Measurements from ENCODE around the gene ZBED2.

ZBED2 gene

DNA sequence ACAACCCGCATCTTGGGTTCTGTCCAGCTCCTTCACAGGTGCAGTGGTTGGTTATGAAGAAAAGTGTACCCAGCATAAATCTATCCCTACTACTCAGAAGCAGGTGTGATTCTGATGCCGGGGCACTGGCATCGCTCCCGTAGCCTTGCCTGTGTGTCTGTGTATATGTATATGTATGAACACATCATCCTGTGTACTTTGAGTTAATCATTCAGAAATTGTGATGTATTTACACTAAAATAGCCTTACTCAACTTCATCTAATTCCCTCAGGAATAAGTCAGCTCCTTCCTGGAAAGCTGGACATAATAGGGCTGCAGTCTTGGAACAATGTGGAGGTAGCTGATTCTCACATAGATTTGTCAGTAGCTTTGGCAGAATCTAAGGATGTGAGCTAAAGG is 6.7 kb upstream of the ZBED2 start:
- no peak for DNase-seq

DNA sequence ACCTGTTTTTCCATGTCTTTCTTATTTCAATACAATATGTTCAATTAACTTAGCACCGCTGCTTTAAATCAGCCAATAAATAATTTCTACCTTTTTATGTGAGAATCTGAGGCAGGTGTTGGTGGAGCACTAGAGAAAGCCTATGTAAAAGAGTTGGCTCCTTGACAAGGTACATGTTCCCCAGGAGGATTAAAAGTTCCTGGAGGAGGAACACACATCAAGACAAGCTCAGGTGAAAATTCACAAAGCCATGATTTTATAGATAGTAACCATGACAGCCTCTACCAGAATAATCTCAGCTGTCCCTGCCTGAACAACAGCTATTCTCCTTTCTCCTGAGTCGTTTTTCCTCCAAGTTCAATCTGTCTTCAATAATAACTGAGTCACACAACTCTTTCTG is 3.4 kb upstream of the ZBED2 start:
- no peak for DNase-seq

DNA sequence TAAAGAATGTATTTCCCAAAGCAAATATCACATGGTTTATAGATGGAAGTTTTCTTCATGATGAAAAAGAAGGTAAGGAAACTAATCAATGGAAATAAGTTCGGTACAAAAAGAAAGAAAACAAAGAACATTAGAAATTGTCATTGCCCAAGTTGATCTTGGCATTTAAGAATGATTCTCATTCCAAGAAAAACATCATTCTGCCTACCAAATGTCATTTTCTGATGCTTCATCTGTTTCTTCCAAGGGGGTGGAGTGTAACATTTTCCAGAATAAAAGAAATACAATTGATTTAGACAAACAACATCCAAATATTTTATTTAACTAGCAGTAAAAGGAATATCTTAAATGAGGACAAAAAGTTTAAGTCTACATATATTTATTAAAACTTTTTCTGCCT is 3.0 kb upstream of the ZBED2 start:
- DNase-seq: no peak

DNA sequence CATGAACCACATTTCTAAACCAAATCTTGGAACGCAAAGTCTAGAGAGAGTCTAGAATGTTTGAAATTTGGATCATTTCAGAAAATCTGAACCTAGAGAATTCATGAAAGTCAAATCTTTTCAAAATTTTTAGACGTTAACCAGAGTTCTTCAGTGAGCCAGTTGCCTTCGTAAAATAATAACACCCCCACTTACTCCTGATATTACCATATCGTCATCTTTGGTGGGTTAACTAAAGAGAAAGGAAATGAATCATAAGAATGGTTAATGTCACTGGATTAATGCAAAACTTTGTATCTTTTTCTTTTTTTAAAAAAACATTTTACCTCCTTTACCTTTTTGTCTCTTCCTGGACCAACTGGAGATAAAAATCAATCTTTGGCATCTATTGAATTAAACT is 1.2 kb upstream of the ZBED2 start:
- no peak for DNase-seq

DNA sequence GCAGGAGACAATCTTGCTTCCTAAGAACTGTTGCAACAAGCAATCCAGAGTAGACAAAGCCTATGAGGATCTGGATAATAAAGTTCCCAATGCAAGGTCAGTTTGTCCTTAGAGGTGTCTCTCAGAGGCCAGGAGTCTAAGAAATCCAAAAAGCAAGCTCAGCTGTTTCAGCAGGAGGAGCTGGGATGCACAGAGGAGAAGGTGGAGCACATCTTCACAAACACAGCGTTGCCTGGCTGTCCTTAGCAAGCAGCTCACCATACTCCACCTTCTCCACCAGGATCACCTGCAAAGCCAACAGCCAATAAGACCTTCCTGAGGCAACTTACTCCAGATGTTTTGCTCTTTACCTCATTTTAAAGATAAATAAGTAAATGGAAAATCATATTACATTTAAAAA is 365 bp downstream of the ZBED2 start:
- DNase-seq: no peak

DNA sequence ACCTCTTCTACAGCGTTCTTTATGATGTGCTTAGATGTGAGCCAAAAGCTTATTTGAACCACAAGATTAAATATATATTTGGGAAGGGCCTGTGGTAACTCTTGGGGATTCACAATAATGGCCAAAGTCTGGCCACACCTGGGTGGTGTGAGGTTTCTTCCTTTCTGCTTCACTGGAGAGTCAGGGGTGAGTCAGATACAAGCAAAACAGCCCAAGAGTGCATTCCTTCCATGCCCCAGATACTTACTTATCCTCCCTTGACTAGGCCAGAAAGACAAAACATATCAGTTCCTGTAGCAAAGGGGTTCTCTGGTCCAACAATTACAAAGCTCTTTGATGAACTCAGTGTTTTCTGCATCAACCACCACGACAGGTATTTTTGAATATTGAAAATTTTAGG is 941 bp downstream of the ZBED2 start:
- no peak for DNase-seq

DNA sequence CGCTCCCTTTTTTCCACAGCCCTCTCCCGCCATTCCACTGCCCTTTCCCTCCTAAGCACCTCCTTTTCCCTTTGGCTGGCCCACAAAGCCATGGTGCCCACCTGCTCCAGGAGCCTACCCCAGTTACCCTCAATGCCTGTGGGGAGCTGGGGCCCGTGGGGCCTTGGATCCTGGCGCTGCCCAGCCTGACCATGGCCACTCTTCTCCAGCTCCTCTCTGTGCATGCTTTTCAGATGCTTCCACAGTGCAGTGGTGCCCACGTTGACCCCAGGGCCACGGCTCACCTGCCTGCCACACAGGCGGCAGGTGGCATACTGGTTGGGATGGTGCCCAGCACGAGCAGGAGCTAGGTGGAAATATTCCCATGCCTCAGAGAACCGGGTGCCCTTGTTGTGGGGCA is 1.5 kb downstream of the ZBED2 start:
- no peak for DNase-seq

DNA sequence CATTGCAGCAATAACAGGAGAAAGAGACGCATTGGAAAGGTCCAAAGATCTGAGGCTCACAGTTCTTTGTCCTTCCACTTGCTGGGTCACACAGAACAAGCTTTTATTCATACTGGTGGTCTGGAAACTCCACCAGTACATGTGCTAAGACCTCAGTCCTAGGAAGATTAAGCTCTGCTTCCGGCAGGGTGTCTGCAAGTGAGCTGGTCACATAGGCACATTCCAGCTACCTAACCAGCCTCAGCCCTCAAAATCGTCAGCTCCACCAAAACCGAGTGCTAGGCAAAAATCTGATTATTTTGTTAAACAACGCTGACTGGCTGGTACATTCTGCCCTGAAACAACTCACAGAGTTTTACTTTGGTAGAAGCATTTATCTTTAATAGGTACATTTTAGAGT is 2.2 kb downstream of the ZBED2 start:
- no peak for DNase-seq

DNA sequence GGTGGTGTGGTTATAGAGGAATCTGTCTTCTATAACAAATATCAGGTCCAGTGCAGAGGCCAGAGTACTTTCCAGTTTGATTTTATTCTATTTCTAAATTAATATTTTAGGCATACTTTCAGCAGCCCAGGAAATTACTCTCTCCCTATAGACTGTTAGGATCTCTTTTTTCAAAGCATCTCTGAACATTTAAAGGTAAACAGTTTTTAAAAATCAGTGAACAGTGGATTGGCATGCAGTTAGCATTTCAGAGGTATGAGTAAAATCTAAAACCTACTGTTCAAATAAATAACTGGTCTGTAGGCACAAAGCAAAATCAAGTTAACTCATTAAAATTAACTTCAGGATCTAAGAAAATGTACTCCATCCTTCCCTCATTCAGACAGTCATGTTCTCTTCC is 3.0 kb downstream of the ZBED2 start:
- DNase-seq: no peak

DNA sequence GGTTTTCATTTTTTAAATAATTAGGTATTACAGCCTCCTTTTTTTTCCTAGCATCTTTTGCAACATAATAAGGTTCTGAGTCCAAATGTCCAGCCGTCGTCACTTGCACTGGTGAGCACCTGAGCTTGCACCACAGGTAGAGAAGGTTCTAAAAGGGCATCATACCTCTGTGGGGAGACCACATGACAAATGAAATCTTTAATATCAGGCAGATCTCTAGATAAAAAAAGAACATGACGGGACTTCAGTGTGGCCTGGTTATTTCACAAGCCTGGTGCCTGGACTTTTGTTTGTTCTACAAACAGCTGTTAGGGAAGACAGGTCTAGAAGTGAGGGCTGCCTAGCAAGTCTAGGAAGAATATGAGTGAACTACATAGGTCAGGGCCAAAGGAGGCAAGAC is 3.6 kb downstream of the ZBED2 start:
- DNase-seq: no peak

DNA sequence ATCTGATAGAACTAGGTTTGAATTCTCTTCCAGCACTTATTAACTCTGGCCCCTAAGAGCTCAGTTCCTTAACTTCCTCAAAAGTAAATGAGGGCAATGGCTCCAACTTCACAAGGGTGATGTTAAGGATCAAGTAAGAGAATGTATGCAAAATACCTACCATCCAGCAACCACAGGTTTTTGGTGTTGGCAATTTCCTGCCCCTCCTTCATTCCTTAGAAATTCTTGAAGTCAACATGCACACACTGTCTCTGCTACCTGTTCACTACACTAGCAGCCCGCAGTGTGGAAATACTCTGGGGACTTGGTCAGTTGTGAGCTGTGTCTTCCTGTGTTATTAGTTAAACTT is 5.0 kb downstream of the ZBED2 start:
- no peak for DNase-seq

DNA sequence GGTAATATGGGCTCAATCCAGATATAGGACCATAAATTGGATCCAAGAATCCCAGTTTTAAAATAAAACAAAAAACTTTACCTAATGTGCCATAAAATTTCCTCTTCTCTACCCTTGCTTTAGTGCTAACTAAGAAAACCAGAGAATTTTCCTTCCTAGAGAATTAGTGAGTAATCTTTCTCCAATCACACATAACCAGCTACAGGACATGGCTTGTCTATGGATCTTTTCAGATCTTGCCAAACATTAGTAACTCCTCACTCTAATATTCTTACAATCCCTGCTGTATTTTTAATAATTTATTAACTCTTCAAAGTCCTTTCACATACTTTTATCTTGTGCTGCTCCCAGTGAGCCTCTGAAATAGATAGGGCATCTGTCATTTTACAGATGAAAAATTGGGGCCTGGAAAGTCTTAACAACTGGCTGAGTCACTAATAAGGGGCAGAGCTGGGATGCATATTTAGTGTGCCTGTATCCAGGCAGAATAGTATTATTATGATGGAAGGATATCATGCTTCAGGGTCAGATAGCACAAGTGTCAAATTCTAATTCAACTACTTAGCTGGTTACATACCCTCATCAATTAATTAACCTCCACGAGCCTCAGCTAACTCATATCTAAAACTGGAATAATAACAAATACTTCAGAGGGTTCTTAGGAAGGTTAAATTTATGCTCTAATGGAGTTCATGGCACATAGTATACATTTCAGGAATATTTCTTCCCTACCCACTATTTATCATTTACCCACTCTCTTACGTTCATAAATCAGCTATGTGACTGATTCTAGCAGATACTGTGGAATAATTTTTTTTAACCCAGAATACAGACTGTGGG is 5.6 kb downstream of the ZBED2 start:
- no peak for DNase-seq

DNA sequence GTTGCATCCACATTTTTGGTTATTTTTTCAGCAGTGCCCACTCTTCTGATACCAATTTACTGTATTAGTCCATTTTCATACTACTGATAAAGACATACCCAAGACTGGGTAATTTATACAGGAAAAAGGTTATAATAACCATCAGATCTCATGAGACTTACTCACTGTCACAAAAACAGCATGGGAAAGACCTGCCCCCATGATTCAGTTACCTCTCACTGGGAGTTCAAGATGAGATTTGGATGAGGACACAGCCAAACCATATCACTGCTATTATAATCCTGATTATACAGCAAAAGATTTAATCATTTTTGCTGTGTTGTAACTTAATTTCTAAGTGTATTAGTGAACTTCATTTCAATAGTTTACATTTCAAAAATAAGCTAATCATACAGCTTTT is 6.6 kb downstream of the ZBED2 start:
- DNase-seq: no peak

DNA sequence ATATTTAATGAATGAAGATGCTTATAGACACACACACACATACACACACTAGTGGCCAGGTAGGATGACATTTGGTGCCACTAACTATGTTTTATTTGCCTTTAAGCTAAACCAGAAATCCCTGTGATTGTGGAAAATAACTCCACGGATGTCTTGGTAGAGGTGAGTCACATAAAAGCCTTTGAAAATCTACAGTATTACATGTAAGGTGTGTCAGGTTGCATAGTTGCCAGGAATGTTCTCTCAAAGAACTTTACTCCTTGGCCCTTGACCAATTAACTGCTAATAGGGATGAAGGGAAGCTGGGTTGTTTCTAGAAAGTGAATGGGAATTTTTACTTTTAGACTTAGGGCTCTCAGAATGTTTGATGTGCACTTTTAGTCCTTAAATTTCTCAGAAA is 9.9 kb downstream of the ZBED2 start:
- DNase-seq: no peak

DNA sequence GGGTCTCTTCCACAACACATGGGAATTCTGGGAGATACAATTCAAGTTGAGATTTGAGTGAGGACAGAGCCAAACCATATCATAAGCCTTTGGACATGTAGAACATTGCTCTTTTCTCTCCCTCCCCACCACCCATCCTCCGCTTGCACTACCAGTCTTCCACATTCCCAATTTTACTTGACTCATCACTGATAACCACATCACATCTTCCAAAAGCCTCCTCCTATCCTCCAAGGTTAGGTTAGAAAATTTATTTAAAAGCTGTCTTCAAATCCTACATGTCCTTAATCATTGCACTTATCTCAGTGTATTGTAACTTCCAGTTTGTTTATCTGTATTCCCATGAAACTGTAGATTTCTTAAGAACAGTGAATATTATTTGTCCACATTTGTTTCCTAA is 10.4 kb downstream of the ZBED2 start:
- no peak for DNase-seq

DNA sequence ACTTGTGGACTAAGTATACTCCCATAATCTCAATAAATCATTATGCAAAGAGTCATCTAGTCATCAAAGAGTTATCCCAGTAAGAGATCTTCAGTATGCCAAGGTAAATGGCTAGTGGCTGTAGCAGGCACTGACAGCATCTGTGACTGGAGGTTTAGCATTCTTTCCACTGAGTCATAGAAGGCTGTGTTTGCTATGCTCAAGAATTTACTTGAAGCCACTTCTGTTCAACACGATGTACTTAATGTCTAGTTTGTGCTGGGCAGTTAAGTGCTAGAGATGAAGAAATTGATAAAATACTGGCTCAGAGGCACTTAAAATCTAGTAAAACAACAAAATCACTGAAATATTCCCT is 13.0 kb downstream of the ZBED2 start:
- DNase-seq: no peak

DNA sequence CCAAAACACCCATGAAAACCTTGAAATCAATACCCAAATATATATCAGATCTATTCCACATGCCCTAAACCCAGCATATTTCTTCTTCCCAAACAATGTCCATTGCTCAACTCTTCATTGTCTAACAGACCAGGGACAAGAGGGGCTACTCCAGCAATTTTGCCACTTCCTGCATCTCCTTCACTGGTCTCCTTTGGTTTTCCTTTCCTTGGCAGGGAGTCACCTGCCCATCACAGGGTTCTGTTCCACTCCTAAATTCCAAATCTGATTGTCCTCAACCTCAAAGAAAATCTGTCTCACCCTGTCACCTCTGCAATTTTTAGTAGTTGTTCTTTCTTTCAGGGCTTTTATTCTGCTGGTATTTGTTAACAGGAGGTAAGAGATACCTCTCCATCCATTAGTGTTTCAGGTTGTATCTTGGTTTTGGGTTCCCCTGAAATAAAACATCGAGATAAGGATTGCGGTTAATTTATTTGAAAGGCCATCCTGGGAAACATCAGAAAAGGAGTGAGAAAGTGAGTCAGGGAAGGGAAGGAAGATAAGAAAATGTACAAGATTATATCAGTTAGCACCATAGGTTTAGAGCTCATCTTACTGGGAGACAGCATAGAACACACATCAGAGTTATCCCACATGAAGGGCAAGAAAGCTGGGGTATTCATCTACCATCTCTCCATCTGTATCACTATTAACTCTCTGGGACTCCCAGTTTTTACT is 13.6 kb downstream of the ZBED2 start:
- DNase-seq: no peak

DNA sequence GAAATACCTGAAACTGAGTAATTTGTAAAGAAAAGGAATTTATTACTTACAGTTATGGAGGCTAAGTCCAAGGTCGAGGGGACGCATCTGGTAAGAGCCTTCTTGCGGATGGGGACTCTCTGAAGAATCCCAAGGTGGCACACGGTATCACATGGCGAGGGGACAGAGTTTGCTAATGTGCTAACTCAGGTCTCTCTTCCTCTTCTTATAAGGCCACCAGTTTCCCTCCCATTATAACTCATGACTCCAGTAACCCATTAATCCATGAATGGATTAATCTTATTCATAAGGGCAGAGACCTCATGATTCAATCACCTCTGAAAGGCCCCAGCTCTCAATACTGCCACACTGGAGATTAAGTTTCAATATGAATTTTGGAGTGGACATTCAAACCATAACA is 15.7 kb downstream of the ZBED2 start:
- no peak for DNase-seq

DNA sequence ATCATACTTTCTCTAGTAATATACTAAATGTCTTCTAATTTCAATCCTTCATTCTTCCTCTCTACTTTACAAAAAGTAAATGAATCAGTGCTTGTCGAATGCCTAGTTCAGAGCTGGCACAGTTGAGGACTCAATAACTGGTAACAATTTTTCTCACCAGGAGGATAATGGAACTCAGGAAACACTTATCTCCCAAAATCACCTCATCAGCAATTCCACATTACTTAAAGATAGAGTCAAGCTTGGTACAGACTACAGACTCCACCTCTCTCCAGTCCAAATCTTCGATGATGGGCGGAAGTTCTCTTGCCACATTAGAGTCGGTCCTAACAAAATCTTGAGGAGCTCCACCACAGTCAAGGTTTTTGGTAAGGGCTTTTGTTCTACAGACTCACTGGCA is 16.3 kb downstream of the ZBED2 start:
- DNase-seq: no peak

DNA sequence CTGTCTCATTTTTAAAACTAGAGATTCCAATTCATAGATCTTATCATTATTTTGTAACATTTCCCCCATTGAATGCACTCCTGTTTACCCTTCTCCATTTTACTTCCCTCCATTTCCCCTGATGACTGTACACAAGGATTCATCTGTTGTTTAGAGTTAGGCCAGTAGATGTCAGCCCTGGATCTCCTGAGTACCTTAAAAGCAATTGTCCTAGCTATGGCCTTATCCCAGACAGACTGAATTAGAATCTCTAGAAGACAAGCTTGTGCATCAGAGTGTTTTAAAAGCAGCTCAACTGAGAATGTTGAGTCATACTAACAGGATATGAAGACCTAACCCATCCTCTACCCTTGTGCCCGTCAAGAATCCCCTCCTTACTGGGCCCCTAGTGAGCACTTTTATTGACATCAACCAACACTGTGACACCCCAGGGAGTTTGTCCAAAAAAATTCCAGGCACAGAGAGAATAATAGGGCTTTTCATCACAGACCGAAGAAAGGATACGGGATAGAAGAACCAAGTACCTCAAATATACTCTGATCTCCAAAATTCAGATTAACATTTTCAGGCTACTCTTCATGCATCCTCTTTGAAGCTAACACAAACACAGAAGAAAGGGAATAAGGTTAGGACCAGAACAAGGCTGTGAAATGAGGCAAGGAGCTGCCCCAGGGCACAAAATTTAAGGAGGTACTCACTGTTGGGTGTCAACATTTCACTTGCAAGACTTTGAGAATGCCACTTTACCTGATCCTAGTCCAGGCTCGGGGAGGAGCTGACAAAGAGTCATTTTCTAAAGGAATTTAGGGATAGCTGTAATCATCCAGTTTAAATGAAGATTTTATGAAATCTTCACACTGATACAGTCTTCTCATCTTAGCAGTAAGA is 17.1 kb downstream of the ZBED2 start:
- DNase-seq: no peak

DNA sequence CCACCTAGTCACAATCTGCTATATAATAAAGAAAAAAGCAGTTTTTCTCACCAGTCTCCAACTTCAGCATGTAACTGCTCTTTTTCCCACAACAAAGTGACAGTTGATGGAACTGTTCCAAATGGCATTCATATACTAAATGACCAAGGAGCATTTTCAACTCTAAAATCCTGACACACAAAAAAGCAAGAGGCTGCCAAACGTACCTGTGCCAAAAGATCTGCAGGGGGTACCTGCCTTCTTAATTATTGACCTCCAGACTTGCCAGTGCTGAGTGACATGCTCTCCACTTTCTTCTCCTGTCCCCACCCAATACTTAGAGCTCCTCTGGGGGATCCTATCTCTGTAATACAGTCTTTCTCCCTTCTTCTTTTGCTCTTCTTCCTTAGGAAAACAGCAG is 18.0 kb downstream of the ZBED2 start:
- no peak for DNase-seq

DNA sequence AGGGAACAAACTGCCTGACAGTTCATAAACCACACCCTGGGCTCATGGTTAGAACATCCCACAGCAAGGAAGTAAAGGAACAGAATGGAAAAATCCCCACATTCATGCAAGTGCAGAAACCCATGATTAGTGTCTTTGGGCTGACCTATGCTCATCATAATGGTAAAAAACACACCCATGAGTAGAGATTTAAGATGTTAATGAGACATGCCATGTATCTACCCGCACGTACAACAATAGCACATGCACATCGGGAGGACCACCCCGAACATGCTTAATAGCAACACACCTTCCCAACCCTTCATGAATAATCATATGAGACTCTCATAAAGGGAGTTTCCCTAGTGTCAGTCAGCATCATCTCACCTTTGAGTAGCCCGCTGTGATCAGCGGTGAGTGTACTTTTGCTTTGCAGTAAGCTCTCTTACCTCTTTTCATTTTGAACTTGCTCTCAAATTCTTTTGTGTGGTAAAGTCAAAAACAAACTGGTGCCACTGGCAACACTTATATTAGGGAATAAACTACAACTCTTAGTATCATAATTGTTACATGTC is 23.2 kb downstream of the ZBED2 start:
- no peak for DNase-seq

DNA sequence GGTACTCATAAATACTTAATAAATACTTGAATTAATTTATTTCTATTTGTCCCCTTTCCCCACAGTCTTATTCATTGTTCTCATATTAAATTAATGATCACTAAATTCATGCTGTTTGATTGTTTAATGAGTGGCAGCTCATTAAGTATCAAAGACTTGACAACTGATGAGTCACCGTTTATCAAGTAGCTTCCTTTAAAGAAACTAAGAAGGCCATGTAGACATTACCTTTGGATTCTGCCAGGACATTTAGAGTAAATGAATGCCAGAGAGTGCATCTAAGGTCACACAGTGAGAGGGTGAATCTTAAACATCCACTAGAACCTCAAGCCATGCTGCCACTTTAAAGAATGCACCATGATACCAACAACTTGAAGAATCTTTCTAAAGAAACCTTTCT is 23.9 kb downstream of the ZBED2 start:
- DNase-seq: no peak

Data from NCI-H1092 treated with DMSO at 0.1 percent for 48 hours (cell line).